ENCODE data around the gene NTM.

NTM gene

GRCh38 chr11:132142554-132142953 is 772.1 kb downstream of the NTM start:
- Histone ChIP-seq H3K9ac (ENCODE audit: low read length) (no peak overlapping the region), H3K27ac (ENCODE audit: low read depth, low read length) (no peak overlapping the region), H3K23ac (ENCODE audit: low read length) (no peak overlapping the region), H3K79me2 (ENCODE audit: control insufficient read depth, insufficient read depth, low read length) (no peaks in the 10 kb centered on the region), H2AK5ac (ENCODE audit: low read length) (no peak overlapping the region), H3K4me3 (ENCODE audit: low read length) (no peak overlapping the region), H2BK5ac (ENCODE audit: low read length) (no peak overlapping the region), H3K56ac (ENCODE audit: low read length) (no peak overlapping the region), H3K18ac (ENCODE audit: low read length) (no peak overlapping the region), H3K4ac (ENCODE audit: low read depth, low read length) (no peak overlapping the region), H2BK15ac (replicated peaks; ENCODE audit: low read depth) (no peak overlapping the region), H4K8ac (ENCODE audit: low read depth, low read length) (no peak overlapping the region), H3K4me1 (ENCODE audit: control insufficient read depth, low read depth, low read length) (no peaks in the 10 kb centered on the region), H3K4me2 (ENCODE audit: low read length) (no peak overlapping the region), H3K27me3 (ENCODE audit: insufficient read depth, low read length, poor library complexity) (no peaks in the 10 kb centered on the region), H2BK120ac (ENCODE audit: low read depth, low read length) (no peak overlapping the region), H3K79me1 (ENCODE audit: low read length) (no peaks in the 10 kb centered on the region), H3K36me3 (ENCODE audit: control insufficient read depth, insufficient read depth, low read length) (no peaks in the 10 kb centered on the region), H4K5ac (ENCODE audit: low read length) (no peak overlapping the region)
- WGBS (ENCODE audit: extremely low coverage, insufficient coverage, low lambda C conversion rate) = no CpG with 5 or more reads among the region's 12 CpGs
- DNase-seq = no peak

GRCh38 chr11:132147464-132147863 is 777.0 kb downstream of the NTM start:
- WGBS (ENCODE audit: extremely low coverage, insufficient coverage, low lambda C conversion rate) = no CpG with 5 or more reads among the region's 7 CpGs

GRCh38 chr11:132154781-132155180 is 784.4 kb downstream of the NTM start:
- no peak overlapping the region for H2BK5ac ChIP-seq (ENCODE audit: low read length)
- H3K79me2 ChIP-seq (ENCODE audit: control insufficient read depth, insufficient read depth, low read length) = no peaks in the 10 kb centered on the region
- H3K27me3 ChIP-seq (ENCODE audit: insufficient read depth, low read length, poor library complexity) = no peaks in the 10 kb centered on the region
- H3K23ac ChIP-seq (ENCODE audit: low read length) = no peak overlapping the region
- no peak for DNase-seq
- H3K4ac ChIP-seq (ENCODE audit: low read depth, low read length) = no peak overlapping the region
- no peak overlapping the region for H3K56ac ChIP-seq (ENCODE audit: low read length)
- no peak overlapping the region for H2BK120ac ChIP-seq (ENCODE audit: low read depth, low read length)
- no peak overlapping the region for H4K5ac ChIP-seq (ENCODE audit: low read length)
- no peak overlapping the region for H3K27ac ChIP-seq (ENCODE audit: low read depth, low read length)
- H3K36me3 ChIP-seq (ENCODE audit: control insufficient read depth, insufficient read depth, low read length) = no peaks in the 10 kb centered on the region
- H3K9ac ChIP-seq (ENCODE audit: low read length) = no peak overlapping the region
- no CpG with 5 or more reads among the region's 4 CpGs for WGBS (ENCODE audit: extremely low coverage, insufficient coverage, low lambda C conversion rate)
- no peak overlapping the region for H3K4me2 ChIP-seq (ENCODE audit: low read length)
- H3K4me1 ChIP-seq (ENCODE audit: control insufficient read depth, low read depth, low read length) = no peaks in the 10 kb centered on the region
- no peak overlapping the region for H2AK5ac ChIP-seq (ENCODE audit: low read length)
- H3K79me1 ChIP-seq (ENCODE audit: low read length) = no peaks in the 10 kb centered on the region
- no peak overlapping the region for H3K4me3 ChIP-seq (ENCODE audit: low read length)
- no peak overlapping the region for H3K18ac ChIP-seq (ENCODE audit: low read length)
- no peak overlapping the region for H2BK15ac ChIP-seq (replicated peaks; ENCODE audit: low read depth)
- no peak overlapping the region for H4K8ac ChIP-seq (ENCODE audit: low read depth, low read length)

More at GRCh38 chr11:132147464-132147863, 777.0 kb downstream of the NTM start:
- H2AK5ac ChIP-seq (ENCODE audit: low read length) = no peak overlapping the region
- no peak overlapping the region for H2BK5ac ChIP-seq (ENCODE audit: low read length)
- H3K4ac ChIP-seq (ENCODE audit: low read depth, low read length) = no peak overlapping the region
- no peak overlapping the region for H4K5ac ChIP-seq (ENCODE audit: low read length)
- H3K36me3 ChIP-seq (ENCODE audit: control insufficient read depth, insufficient read depth, low read length) = no peaks in the 10 kb centered on the region
- H3K9ac ChIP-seq (ENCODE audit: low read length) = no peak overlapping the region
- H2BK15ac ChIP-seq (replicated peaks; ENCODE audit: low read depth) = no peak overlapping the region
- no peak overlapping the region for H3K56ac ChIP-seq (ENCODE audit: low read length)
- no peak for DNase-seq
- no peaks in the 10 kb centered on the region for H3K4me1 ChIP-seq (ENCODE audit: control insufficient read depth, low read depth, low read length)
- H3K27me3 ChIP-seq (ENCODE audit: insufficient read depth, low read length, poor library complexity) = no peaks in the 10 kb centered on the region
- H3K18ac ChIP-seq (ENCODE audit: low read length) = no peak overlapping the region
- no peak overlapping the region for H3K23ac ChIP-seq (ENCODE audit: low read length)
- no peak overlapping the region for H3K4me2 ChIP-seq (ENCODE audit: low read length)
- no peak overlapping the region for H2BK120ac ChIP-seq (ENCODE audit: low read depth, low read length)
- no peak overlapping the region for H3K4me3 ChIP-seq (ENCODE audit: low read length)
- H3K79me2 ChIP-seq (ENCODE audit: control insufficient read depth, insufficient read depth, low read length) = no peaks in the 10 kb centered on the region
- no peaks in the 10 kb centered on the region for H3K79me1 ChIP-seq (ENCODE audit: low read length)
- H3K27ac ChIP-seq (ENCODE audit: low read depth, low read length) = no peak overlapping the region
- H4K8ac ChIP-seq (ENCODE audit: low read depth, low read length) = no peak overlapping the region

GRCh38 chr11:132158091-132158490 is 787.7 kb downstream of the NTM start:
- H3K79me2 ChIP-seq (ENCODE audit: control insufficient read depth, insufficient read depth, low read length) = no peaks in the 10 kb centered on the region
- H3K27me3 ChIP-seq (ENCODE audit: insufficient read depth, low read length, poor library complexity) = no peaks in the 10 kb centered on the region
- no peak overlapping the region for H4K5ac ChIP-seq (ENCODE audit: low read length)
- no peaks in the 10 kb centered on the region for H3K4me1 ChIP-seq (ENCODE audit: control insufficient read depth, low read depth, low read length)
- H2AK5ac ChIP-seq (ENCODE audit: low read length) = no peak overlapping the region
- H2BK120ac ChIP-seq (ENCODE audit: low read depth, low read length) = no peak overlapping the region
- H2BK5ac ChIP-seq (ENCODE audit: low read length) = no peak overlapping the region
- no peak overlapping the region for H3K23ac ChIP-seq (ENCODE audit: low read length)
- no peak overlapping the region for H2BK15ac ChIP-seq (replicated peaks; ENCODE audit: low read depth)
- WGBS (ENCODE audit: extremely low coverage, insufficient coverage, low lambda C conversion rate) = no CpG with 5 or more reads among the region's 3 CpGs
- H3K4me2 ChIP-seq (ENCODE audit: low read length) = no peak overlapping the region
- H3K79me1 ChIP-seq (ENCODE audit: low read length) = no peaks in the 10 kb centered on the region
- H3K4me3 ChIP-seq (ENCODE audit: low read length) = no peak overlapping the region
- no peak overlapping the region for H4K8ac ChIP-seq (ENCODE audit: low read depth, low read length)
- DNase-seq = peak; percentile 82
- no peak overlapping the region for H3K9ac ChIP-seq (ENCODE audit: low read length)
- H3K4ac ChIP-seq (ENCODE audit: low read depth, low read length) = no peak overlapping the region
- H3K18ac ChIP-seq (ENCODE audit: low read length) = no peak overlapping the region
- H3K56ac ChIP-seq (ENCODE audit: low read length) = no peak overlapping the region
- no peak overlapping the region for H3K27ac ChIP-seq (ENCODE audit: low read depth, low read length)
- no peaks in the 10 kb centered on the region for H3K36me3 ChIP-seq (ENCODE audit: control insufficient read depth, insufficient read depth, low read length)

- H3K4me2 ChIP-seq (ENCODE audit: low read length) = no peak overlapping the region
- no peak overlapping the region for H3K18ac ChIP-seq (ENCODE audit: low read length)
- WGBS (ENCODE audit: extremely low coverage, insufficient coverage, low lambda C conversion rate) = no CpG with 5 or more reads among the region's 2 CpGs
- H2BK15ac ChIP-seq (replicated peaks; ENCODE audit: low read depth) = no peak overlapping the region
- no peaks in the 10 kb centered on the region for H3K27me3 ChIP-seq (ENCODE audit: insufficient read depth, low read length, poor library complexity)
- H2BK5ac ChIP-seq (ENCODE audit: low read length) = no peak overlapping the region
- H2BK120ac ChIP-seq (ENCODE audit: low read depth, low read length) = no peak overlapping the region
- DNase-seq = no peak
- no peak overlapping the region for H3K56ac ChIP-seq (ENCODE audit: low read length)
- H4K8ac ChIP-seq (ENCODE audit: low read depth, low read length) = no peak overlapping the region
- no peak overlapping the region for H3K23ac ChIP-seq (ENCODE audit: low read length)
- H3K36me3 ChIP-seq (ENCODE audit: control insufficient read depth, insufficient read depth, low read length) = no peaks in the 10 kb centered on the region
- H3K9ac ChIP-seq (ENCODE audit: low read length) = no peak overlapping the region
- H3K27ac ChIP-seq (ENCODE audit: low read depth, low read length) = no peak overlapping the region
- H3K4ac ChIP-seq (ENCODE audit: low read depth, low read length) = no peak overlapping the region
- H3K79me1 ChIP-seq (ENCODE audit: low read length) = no peaks in the 10 kb centered on the region
- no peak overlapping the region for H4K5ac ChIP-seq (ENCODE audit: low read length)
- H3K4me1 ChIP-seq (ENCODE audit: control insufficient read depth, low read depth, low read length) = no peaks in the 10 kb centered on the region
- no peak overlapping the region for H3K4me3 ChIP-seq (ENCODE audit: low read length)
- no peak overlapping the region for H2AK5ac ChIP-seq (ENCODE audit: low read length)
- H3K79me2 ChIP-seq (ENCODE audit: control insufficient read depth, insufficient read depth, low read length) = no peaks in the 10 kb centered on the region
Observed at GRCh38 chr11:132158696-132159095, 788.3 kb downstream of the NTM start.

GRCh38 chr11:132161403-132162078 is 791.1 kb downstream of the NTM start:
- H3K18ac ChIP-seq (ENCODE audit: low read length) = no peak overlapping the region
- no peak overlapping the region for H4K5ac ChIP-seq (ENCODE audit: low read length)
- no peaks in the 10 kb centered on the region for H3K79me2 ChIP-seq (ENCODE audit: control insufficient read depth, insufficient read depth, low read length)
- no peak overlapping the region for H3K4ac ChIP-seq (ENCODE audit: low read depth, low read length)
- no peak overlapping the region for H3K56ac ChIP-seq (ENCODE audit: low read length)
- no peak overlapping the region for H3K27ac ChIP-seq (ENCODE audit: low read depth, low read length)
- no peak overlapping the region for H3K4me2 ChIP-seq (ENCODE audit: low read length)
- no CpG with 5 or more reads among the region's 26 CpGs for WGBS (ENCODE audit: extremely low coverage, insufficient coverage, low lambda C conversion rate)
- H3K36me3 ChIP-seq (ENCODE audit: control insufficient read depth, insufficient read depth, low read length) = no peaks in the 10 kb centered on the region
- no peaks in the 10 kb centered on the region for H3K79me1 ChIP-seq (ENCODE audit: low read length)
- no peak overlapping the region for H2AK5ac ChIP-seq (ENCODE audit: low read length)
- no peak overlapping the region for H4K8ac ChIP-seq (ENCODE audit: low read depth, low read length)
- no peak overlapping the region for H2BK5ac ChIP-seq (ENCODE audit: low read length)
- no peaks in the 10 kb centered on the region for H3K4me1 ChIP-seq (ENCODE audit: control insufficient read depth, low read depth, low read length)
- H3K23ac ChIP-seq (ENCODE audit: low read length) = no peak overlapping the region
- H3K9ac ChIP-seq (ENCODE audit: low read length) = no peak overlapping the region
- no peak overlapping the region for H2BK120ac ChIP-seq (ENCODE audit: low read depth, low read length)
- DNase-seq = no peak
- H3K27me3 ChIP-seq (ENCODE audit: insufficient read depth, low read length, poor library complexity) = no peaks in the 10 kb centered on the region
- no peak overlapping the region for H2BK15ac ChIP-seq (replicated peaks; ENCODE audit: low read depth)
- H3K4me3 ChIP-seq (ENCODE audit: low read length) = no peak overlapping the region

Measured in mesendoderm (in vitro differentiated cells).